ENCODE results near the gene NT5DC4.

The NT5DC4 gene

GRCh38 chr2:112728029-112728362 lies 7.2 kb downstream of the NT5DC4 start:
- H3K4me3 ChIP-seq (ENCODE audit: low read depth, low read length): no peak overlapping the region
- DNase-seq (ENCODE audit: low read depth): no peak
- TF ChIP-seq CTCF (IDR thresholded peaks at IDR 0.05; ENCODE audit: low read depth, low read length, missing control alignments): no peak

GRCh38 chr2:112728378-112729175 lies 7.8 kb downstream of the NT5DC4 start:
- no peak overlapping the region for H3K4me3 ChIP-seq (ENCODE audit: low read depth, low read length)
- no peak for DNase-seq (ENCODE audit: low read depth)
- no peak for TF ChIP-seq CTCF (IDR thresholded peaks at IDR 0.05; ENCODE audit: low read depth, low read length, missing control alignments)

- no peak overlapping the region for H3K4me3 ChIP-seq (ENCODE audit: low read depth, low read length)
- DNase-seq (ENCODE audit: low read depth): no peak
- TF ChIP-seq CTCF (IDR thresholded peaks at IDR 0.05; ENCODE audit: low read depth, low read length, missing control alignments): no peak
Observed at GRCh38 chr2:112730216-112730615, 9.4 kb downstream of the NT5DC4 start.

GRCh38 chr2:112730791-112731190 lies 10.0 kb downstream of the NT5DC4 start:
- no peak overlapping the region for H3K4me3 ChIP-seq (ENCODE audit: low read depth, low read length)
- no peak for DNase-seq (ENCODE audit: low read depth)
- TF ChIP-seq CTCF (IDR thresholded peaks at IDR 0.05; ENCODE audit: low read depth, low read length, missing control alignments): no peak

GRCh38 chr2:112731479-112731878 lies 10.7 kb downstream of the NT5DC4 start:
- no peak overlapping the region for H3K4me3 ChIP-seq (ENCODE audit: low read depth, low read length)
- no peak for DNase-seq (ENCODE audit: low read depth)
- no peak for TF ChIP-seq CTCF (IDR thresholded peaks at IDR 0.05; ENCODE audit: low read depth, low read length, missing control alignments)

GRCh38 chr2:112733456-112733855 lies 12.6 kb downstream of the NT5DC4 start:
- DNase-seq (ENCODE audit: low read depth): no peak
- H3K4me3 ChIP-seq (ENCODE audit: low read depth, low read length): no peak overlapping the region
- TF ChIP-seq CTCF (IDR thresholded peaks at IDR 0.05; ENCODE audit: low read depth, low read length, missing control alignments): no peak

- H3K4me3 ChIP-seq (ENCODE audit: low read depth, low read length): no peak overlapping the region
- TF ChIP-seq CTCF (IDR thresholded peaks at IDR 0.05; ENCODE audit: low read depth, low read length, missing control alignments): no peak
- DNase-seq (ENCODE audit: low read depth): no peak
Observed at GRCh38 chr2:112733871-112734270, 13.1 kb downstream of the NT5DC4 start.
